ENCODE measurements around the gene CHD5. TPM values are rescaled to one million over a fixed set of nuclear protein-coding genes. Genes with fewer than 3 reads are reported as not detected.

The CHD5 gene
- total RNA-seq, 1 experiment from 2014 or later = 1.6 TPM

DNA sequence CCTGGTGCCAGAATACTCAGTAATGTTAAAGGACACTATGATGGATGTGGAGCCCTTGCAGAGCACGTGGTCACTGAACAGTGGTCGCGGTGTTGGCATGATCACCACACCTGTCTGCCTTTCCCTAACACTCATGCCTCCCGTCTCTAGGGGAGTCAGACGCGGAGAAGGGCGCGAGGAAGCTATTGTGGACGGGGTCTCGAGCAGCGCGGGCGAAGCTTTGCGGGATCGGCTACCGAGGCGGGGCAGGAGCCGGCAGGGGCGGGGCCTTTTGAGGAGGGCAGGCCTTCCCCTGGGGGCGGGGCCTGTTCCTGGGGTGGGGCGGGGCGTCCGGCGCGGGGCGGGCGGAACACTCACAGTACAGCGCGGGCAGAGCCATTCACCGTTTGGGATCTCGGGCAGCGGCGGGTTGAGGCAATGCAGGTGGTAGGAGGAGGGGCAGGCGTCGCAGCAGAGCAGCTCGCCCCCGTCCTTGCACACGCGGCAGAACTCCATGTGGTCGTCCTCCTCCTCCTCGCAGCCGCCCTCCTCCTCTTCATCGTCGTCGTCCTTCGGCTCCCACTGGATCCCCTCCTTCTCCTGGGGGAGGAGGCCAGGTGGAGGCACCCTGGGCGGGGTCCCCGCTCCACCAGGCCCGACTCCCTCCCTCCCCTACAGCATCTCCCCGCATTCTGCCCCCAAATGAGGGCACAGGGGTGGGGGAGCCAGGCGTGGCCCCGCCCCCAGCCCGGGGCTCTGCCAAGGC is 31.5 kb downstream of the CHD5 start:
- Histone ChIP-seq H3K27ac (ENCODE audit: insufficient read length, low read depth, low read length) (no peak overlapping the region), H3K23me2 (ENCODE audit: insufficient read length, low read depth, low read length, poor library complexity, severe bottlenecking) (peaks cover 12% of the 10 kb centered on the region), H3K4ac (ENCODE audit: low read depth, low read length) (no peak overlapping the region), H2AK5ac (ENCODE audit: insufficient read length, low read length) (no peak overlapping the region), H3K23ac (ENCODE audit: insufficient read length, low read depth, low read length) (no peak overlapping the region), H4K20me1 (ENCODE audit: control insufficient read depth, insufficient read depth, insufficient read length) (no peaks in the 10 kb centered on the region), H3K4me1 (ENCODE audit: insufficient read depth, low read length) (no peaks in the 10 kb centered on the region), H3K14ac (ENCODE audit: insufficient read depth, low read length) (peak overlapping the region; percentile 59; the same call in 1 of the 2 replicates), H4K91ac (ENCODE audit: insufficient read length, low read depth, low read length) (no peak overlapping the region), H4K5ac (ENCODE audit: insufficient read length, low read depth, low read length) (no peak overlapping the region), H2BK15ac (ENCODE audit: low read depth, low read length) (no peak overlapping the region), H3T11ph (ENCODE audit: low read length) (no peak overlapping the region), H3K4me2 (ENCODE audit: insufficient read depth, insufficient read length, low read length) (peak overlapping the region; percentile 95), H3K27me3 (ENCODE audit: insufficient read depth, low read length) (peaks cover 9% of the 10 kb centered on the region; the same call in 1 of the 2 replicates), H2BK12ac (ENCODE audit: insufficient read length, low read depth, low read length) (no peak overlapping the region), H3K79me1 (ENCODE audit: insufficient read depth, low read depth, low read length, poor library complexity, severe bottlenecking) (no peaks in the 10 kb centered on the region), H4K8ac (replicated peaks; ENCODE audit: insufficient read length, low read depth, low read length) (no peak overlapping the region), H2BK20ac (ENCODE audit: low read depth, low read length, poor library complexity, severe bottlenecking) (no peak overlapping the region), H2AFZ (ENCODE audit: low read length) (no peak overlapping the region), H2BK120ac (ENCODE audit: low read depth, low read length, poor library complexity, severe bottlenecking) (no peak overlapping the region), H3K9ac (ENCODE audit: extremely low read depth, insufficient read length, low read length) (no peak overlapping the region), H3K56ac (ENCODE audit: insufficient read length, low read depth, low read length) (no peak overlapping the region), H3K79me2 (ENCODE audit: insufficient read depth, low read length) (no peaks in the 10 kb centered on the region), H2BK5ac (ENCODE audit: insufficient read length, low read length) (no peak overlapping the region), H3K18ac (ENCODE audit: insufficient read length, low read depth, low read length) (peak overlapping the region; percentile 37), H3K9me3 (ENCODE audit: control insufficient read depth, low read depth, low read length) (no peaks in the 10 kb centered on the region)
- WGBS (ENCODE audit: extremely low coverage, insufficient read length, low lambda C conversion rate) = no CpG with 5 or more reads among the region's 53 CpGs
- Mint-ChIP-seq H3K27me3 (ENCODE audit: low read depth) (peaks cover 37% of the 10 kb centered on the region), H3K27ac (no peak overlapping the region), H3K9me3 (no peaks in the 10 kb centered on the region), H3K36me3 (ENCODE audit: insufficient read depth in 1 of 3, low read depth in 3 of 3) (no peaks in the 10 kb centered on the region), H3K4me1 (peaks cover 2 to 9% of the 10 kb centered on the region in 2 experiments; a peak in 2 of 4 replicates), H3K4me3 (peak overlapping the region; percentile 55 to 81)
- TF ChIP-seq, protein P1, sequence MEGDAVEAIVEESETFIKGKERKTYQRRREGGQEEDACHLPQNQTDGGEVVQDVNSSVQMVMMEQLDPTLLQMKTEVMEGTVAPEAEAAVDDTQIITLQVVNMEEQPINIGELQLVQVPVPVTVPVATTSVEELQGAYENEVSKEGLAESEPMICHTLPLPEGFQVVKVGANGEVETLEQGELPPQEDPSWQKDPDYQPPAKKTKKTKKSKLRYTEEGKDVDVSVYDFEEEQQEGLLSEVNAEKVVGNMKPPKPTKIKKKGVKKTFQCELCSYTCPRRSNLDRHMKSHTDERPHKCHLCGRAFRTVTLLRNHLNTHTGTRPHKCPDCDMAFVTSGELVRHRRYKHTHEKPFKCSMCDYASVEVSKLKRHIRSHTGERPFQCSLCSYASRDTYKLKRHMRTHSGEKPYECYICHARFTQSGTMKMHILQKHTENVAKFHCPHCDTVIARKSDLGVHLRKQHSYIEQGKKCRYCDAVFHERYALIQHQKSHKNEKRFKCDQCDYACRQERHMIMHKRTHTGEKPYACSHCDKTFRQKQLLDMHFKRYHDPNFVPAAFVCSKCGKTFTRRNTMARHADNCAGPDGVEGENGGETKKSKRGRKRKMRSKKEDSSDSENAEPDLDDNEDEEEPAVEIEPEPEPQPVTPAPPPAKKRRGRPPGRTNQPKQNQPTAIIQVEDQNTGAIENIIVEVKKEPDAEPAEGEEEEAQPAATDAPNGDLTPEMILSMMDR (conservative IDR thresholded peaks at IDR 0.05) = no peak
- peak; percentile 94 for DNase-seq
